Lower lobe of right lung (tissue), 2 donors: ENCODE data around the gene MAPK4. TPM values are rescaled to one million over a fixed set of nuclear protein-coding genes. Genes with fewer than 3 reads are reported as not detected.

Source experiments
- ATAC-seq, 2 donors: fragments of 200-7000 bp; cut with Tn5 transposase; one replicate each; pipeline ENCODE4 v1.9.1; 2020 to 2022; ENCODE audit warnings: mild to moderate bottlenecking in 2 of 2, moderate library complexity in 2 of 2
- DNase-seq: peaks from one replicate; pipeline ENCODE4 v3.0.0-alpha.2; 2020
- H3K27ac ChIP-seq: fragments of 200-600 bp; one replicate; pipeline ENCODE4 v1.8.0; 2022
- H3K27me3 ChIP-seq: fragments of 200-600 bp; one replicate; pipeline ENCODE4 v1.8.0; 2022; ENCODE audit warnings: low read depth
- H3K36me3 ChIP-seq: fragments of 200-600 bp; one replicate; pipeline ENCODE4 v1.8.0; 2022; ENCODE audit warnings: mild to moderate bottlenecking
- H3K4me1 ChIP-seq: fragments of 200-600 bp; one replicate; pipeline ENCODE4 v1.8.0; 2022
- H3K4me3 ChIP-seq: fragments of 200-600 bp; one replicate; pipeline ENCODE4 v1.8.0; 2022; ENCODE audit warnings: mild to moderate bottlenecking
- H3K9me3 ChIP-seq: fragments of 200-600 bp; one replicate; pipeline ENCODE4 v1.8.0; 2022
- intact Hi-C: fragments of 100-400 bp; cut with DNase I; formaldehyde crosslinking; loops from one replicate; pipeline ENCODE4 v1.11.0; 2022
- total RNA-seq: library from RNA; stranded (reverse); fragmentation: NEBNext Ultra II Directional; extraction: Animal tissue kit (Norgen Biotek cat#: 25700); gene quantifications from one replicate; pipeline ENCODE4 v1.2.1, GENCODE V29; 2021
- TF ChIP-seq, protein P1 (sequence below): fragments of 200-600 bp; IDR thresholded peaks from one replicate; pipeline ENCODE4 v1.8.0; 2022; ENCODE audit warnings: antibody characterized with exemption, mild to moderate bottlenecking
- donor health status: DM: no; HTN: yes; CAD: no; lungs with severe emphysema.

MAPK4 gene
- total RNA-seq, 1 donor from 2014 or later: 2.9 TPM

DNA sequence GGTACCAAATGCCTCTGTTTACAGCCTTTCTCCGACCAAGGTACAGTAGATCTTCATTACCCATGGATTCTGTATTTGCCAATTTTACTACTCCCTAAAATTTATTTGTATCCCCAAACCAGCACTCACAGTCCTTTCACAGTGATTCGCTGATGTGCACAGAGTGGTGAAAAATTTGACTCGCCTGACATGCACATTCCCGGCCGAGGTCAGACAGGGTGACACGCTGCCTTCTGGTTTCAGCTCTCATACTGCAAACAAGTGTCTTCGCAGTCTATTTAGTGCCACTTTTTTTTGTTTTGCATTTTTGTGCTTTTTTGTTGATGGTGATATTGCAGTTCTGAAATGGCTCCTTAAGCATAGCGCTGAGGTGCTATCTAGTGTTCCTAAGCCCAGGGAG is 71.0 kb downstream of the MAPK4 start:
- ATAC-seq: no peak
- H3K27ac ChIP-seq: no peak overlapping the region
- H3K9me3 ChIP-seq: no peaks in the 10 kb centered on the region
- TF ChIP-seq, protein P1, sequence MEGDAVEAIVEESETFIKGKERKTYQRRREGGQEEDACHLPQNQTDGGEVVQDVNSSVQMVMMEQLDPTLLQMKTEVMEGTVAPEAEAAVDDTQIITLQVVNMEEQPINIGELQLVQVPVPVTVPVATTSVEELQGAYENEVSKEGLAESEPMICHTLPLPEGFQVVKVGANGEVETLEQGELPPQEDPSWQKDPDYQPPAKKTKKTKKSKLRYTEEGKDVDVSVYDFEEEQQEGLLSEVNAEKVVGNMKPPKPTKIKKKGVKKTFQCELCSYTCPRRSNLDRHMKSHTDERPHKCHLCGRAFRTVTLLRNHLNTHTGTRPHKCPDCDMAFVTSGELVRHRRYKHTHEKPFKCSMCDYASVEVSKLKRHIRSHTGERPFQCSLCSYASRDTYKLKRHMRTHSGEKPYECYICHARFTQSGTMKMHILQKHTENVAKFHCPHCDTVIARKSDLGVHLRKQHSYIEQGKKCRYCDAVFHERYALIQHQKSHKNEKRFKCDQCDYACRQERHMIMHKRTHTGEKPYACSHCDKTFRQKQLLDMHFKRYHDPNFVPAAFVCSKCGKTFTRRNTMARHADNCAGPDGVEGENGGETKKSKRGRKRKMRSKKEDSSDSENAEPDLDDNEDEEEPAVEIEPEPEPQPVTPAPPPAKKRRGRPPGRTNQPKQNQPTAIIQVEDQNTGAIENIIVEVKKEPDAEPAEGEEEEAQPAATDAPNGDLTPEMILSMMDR: no peak
- intact Hi-C loops: no loop called here
- no peaks in the 10 kb centered on the region for H3K27me3 ChIP-seq
- no peaks in the 10 kb centered on the region for H3K36me3 ChIP-seq
- no peaks in the 10 kb centered on the region for H3K4me1 ChIP-seq
- H3K4me3 ChIP-seq: no peak overlapping the region
- no peak for DNase-seq

DNA sequence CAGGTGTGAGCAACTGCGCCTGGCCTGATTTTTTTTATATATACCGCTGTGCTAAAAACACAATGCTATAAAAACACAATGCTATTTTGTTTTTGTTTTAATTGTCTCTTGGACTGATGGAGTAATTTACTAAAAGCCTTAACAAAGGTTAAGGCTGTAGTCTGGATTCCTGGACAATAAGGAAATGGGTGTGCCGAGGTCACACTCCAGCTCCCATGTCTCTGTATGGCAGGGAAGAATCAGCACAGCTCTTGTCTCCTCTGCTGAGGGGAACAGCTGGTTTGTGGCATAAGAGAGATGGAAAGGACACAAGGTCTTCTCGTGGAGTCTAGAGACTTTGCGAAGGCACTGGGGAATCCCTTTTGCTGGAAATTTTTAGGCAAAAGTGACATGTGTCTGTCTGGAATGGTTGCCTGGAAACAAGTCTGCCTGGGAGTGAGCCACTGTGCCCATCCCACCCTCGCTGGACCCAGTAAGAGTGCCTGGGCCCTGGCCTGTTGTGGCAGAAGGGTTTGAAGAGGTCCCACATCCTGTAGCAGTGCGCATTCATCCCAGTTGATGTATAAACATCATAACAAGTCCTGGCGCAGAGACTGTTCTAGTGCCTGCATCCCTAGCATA is 73.1 kb downstream of the MAPK4 start:
- Histone ChIP-seq H3K4me1 (no peaks in the 10 kb centered on the region), H3K4me3 (no peak overlapping the region), H3K36me3 (no peaks in the 10 kb centered on the region), H3K27me3 (no peaks in the 10 kb centered on the region), H3K9me3 (no peaks in the 10 kb centered on the region), H3K27ac (no peak overlapping the region)
- DNase-seq: no peak
- intact Hi-C loops: no loop called here
- ATAC-seq: no peak
- TF ChIP-seq, protein P1: no peak

DNA sequence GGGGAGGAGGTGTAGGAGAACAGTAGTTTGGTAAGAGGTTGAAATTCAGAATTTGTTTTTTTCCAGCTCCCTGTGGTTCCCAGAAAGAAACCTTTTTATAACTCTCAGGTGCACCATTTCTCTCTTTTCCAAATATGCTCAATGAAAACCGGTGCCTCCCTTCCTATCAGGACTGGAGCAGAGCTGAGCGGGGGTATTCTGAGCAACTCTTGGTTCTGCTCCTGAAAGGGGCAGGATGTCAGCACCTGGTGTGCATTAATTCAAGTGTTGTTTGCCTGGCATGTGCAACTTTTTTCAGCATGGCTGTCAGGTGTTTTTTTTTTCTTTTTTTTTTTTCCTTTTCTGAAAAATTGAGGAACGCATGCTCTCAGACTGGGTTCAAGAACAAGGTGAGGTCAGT is 74.1 kb downstream of the MAPK4 start:
- H3K4me3 ChIP-seq: no peak overlapping the region
- no peak overlapping the region for H3K27ac ChIP-seq
- H3K9me3 ChIP-seq: no peaks in the 10 kb centered on the region
- ATAC-seq (no peak), DNase-seq (no peak)
- H3K27me3 ChIP-seq: no peaks in the 10 kb centered on the region
- TF ChIP-seq, protein P1: no peak
- H3K4me1 ChIP-seq: no peaks in the 10 kb centered on the region
- no peaks in the 10 kb centered on the region for H3K36me3 ChIP-seq
- intact Hi-C loops: no loop called here

DNA sequence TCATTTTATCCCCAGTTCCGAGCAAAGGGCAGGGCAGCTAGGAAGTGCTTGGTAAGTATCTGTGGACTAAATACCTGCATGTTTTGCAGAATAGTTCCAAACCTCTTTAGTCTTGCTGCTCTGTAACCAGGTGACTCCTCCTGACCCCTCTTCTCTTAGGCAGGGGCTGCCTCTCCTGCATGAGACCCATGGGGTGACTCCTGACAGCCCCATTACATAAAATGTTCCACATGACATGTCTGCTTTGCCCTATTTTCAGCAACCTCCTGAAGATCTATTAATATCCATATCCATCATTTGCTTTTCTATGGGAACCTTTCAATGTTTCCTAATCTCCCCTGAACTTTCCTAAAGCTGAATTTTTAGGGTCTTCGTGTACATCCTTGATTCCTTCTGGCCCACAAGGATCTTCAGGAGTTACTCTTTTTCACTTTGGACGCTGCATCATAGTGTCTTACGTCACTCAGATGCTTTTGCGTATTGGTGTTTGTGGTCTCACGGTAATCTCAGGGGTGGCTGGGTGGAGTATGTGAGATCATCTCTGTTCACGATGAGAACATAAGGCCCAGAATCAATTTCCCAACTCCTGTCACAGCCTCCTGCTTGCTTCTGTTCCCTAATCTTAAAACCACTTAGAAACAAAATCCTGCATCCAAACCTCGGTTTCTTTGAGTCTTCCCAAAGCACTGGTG is 76.6 kb downstream of the MAPK4 start:
- no peaks in the 10 kb centered on the region for H3K4me1 ChIP-seq
- no peak for ATAC-seq
- no peaks in the 10 kb centered on the region for H3K9me3 ChIP-seq

DNA sequence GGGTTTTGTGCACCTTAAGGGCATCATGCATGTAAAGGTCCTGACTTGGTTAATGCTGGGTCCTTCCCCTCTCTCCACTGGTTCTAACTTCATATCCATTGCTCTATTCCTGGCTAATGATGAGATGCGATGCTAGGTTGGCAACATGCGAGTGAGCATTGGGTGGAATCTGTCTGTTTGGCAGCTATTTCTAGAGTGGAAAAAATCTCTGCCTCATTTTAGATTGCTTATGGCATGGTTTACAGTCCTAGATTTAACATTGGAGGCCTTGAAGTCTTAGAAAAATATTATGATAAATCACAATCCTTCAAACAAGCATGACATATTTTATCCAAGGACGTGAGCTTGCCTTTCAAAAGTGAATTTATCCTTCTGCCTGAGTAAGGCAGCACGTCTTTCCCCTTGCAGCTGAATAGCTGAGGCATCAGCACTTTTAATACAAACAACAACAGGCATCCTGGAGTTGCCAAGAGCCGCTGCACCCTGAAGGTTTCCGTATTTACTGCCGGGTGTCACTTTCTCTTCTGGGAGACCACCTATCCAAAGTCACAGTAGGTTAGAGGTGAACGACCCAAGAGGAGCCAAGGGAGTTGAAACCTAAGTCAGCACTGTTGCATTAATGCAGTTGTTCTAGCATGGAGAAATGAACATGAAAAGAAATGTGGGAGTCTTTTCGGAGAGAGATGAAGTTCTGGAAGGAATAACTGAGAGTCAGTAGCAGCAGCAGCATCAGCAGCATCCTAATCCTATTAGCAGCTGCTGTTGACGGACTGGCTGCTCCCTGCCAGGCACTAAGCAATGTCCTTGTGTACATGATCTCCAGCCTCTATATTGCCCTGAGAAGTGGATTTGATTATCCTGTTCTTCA is 78.4 kb downstream of the MAPK4 start:
- H3K27ac ChIP-seq: no peak overlapping the region
- no peak overlapping the region for H3K4me3 ChIP-seq
- H3K36me3 ChIP-seq: no peaks in the 10 kb centered on the region
- no peaks in the 10 kb centered on the region for H3K9me3 ChIP-seq
- intact Hi-C loops: no loop called here
- ATAC-seq: no peak
- no peaks in the 10 kb centered on the region for H3K4me1 ChIP-seq
- TF ChIP-seq, protein P1: no peak
- H3K27me3 ChIP-seq: no peaks in the 10 kb centered on the region
- DNase-seq: no peak

More for the DNA sequence above, 76.6 kb downstream of the MAPK4 start:
- Histone ChIP-seq H3K4me3 (no peak overlapping the region), H3K27me3 (no peaks in the 10 kb centered on the region), H3K27ac (no peak overlapping the region), H3K36me3 (no peaks in the 10 kb centered on the region)
- TF ChIP-seq, protein P1: no peak
- DNase-seq: no peak
- intact Hi-C loops: no loop called here
